ENCODE data around the gene HOXC11. TPM values are rescaled to one million over a fixed set of nuclear protein-coding genes. Genes with fewer than 3 reads are reported as not detected.

Gene HOXC11
- total RNA-seq, 4 donors from 2014 or later: 0.69 to 3.3 TPM; not detected in 2

- Histone ChIP-seq H3K4me1 (peaks cover 0 to 4% of the 10 kb centered on the region in 2 donors), H3K27ac (no peak overlapping the region), H3K9me3 (no peaks in the 10 kb centered on the region), H3K36me3 (no peaks in the 10 kb centered on the region), H3K4me3 (no peak overlapping the region), H3K27me3 (peaks cover 19 to 88% of the 10 kb centered on the region in 2 donors)
- intact Hi-C loops (cut with DNase I; ENCODE audit: low total_unique reads): no loop called here
- no peak for DNase-seq
- TF ChIP-seq CTCF (IDR thresholded peaks at IDR 0.05): no peak
- no peak for TF ChIP-seq POLR2A (IDR thresholded peaks at IDR 0.05)
These were observed 1.8 kb upstream of the HOXC11 start for GRCh38 chr12:53971129-53971528.

GRCh38 chr12:53971686-53972085 lies 1.2 kb upstream of the HOXC11 start:
- DNase-seq: no peak
- Histone ChIP-seq H3K9me3 (no peaks in the 10 kb centered on the region), H3K4me3 (no peak overlapping the region), H3K4me1 (peaks cover 0 to 4% of the 10 kb centered on the region in 2 donors), H3K36me3 (no peaks in the 10 kb centered on the region), H3K27me3 (peaks cover 22 to 88% of the 10 kb centered on the region in 2 donors), H3K27ac (no peak overlapping the region)
- TF ChIP-seq CTCF (IDR thresholded peaks at IDR 0.05) (no peak), POLR2A (IDR thresholded peaks at IDR 0.05) (no peak)
- intact Hi-C loops (cut with DNase I; ENCODE audit: low total_unique reads): no loop called here

- no peak for DNase-seq
- Histone ChIP-seq H3K4me3 (no peak overlapping the region), H3K27me3 (peaks cover 22 to 88% of the 10 kb centered on the region in 2 donors)
These were observed 699 bp upstream of the HOXC11 start for GRCh38 chr12:53972152-53972702.

GRCh38 chr12:53973236-53974042 lies 513 bp downstream of the HOXC11 start:
- intact Hi-C loops (cut with DNase I; ENCODE audit: low total_unique reads): no loop called here
- no peak for DNase-seq
- Histone ChIP-seq H3K4me3 (peak overlapping the region in 1 of 2 donors; percentile 33), H3K27me3 (peaks cover 31 to 86% of the 10 kb centered on the region in 2 donors), H3K36me3 (no peaks in the 10 kb centered on the region), H3K9me3 (no peaks in the 10 kb centered on the region), H3K27ac (peak overlapping the region in 1 of 2 donors; percentile 38), H3K4me1 (peaks cover 0 to 4% of the 10 kb centered on the region in 2 donors)
- TF ChIP-seq POLR2A (IDR thresholded peaks at IDR 0.05) (peak in 1 of 2 donors; percentile 34), CTCF (IDR thresholded peaks at IDR 0.05) (no peak)

More at GRCh38 chr12:53972152-53972702, 699 bp upstream of the HOXC11 start:
- intact Hi-C loops (cut with DNase I; ENCODE audit: low total_unique reads): no loop called here
- Histone ChIP-seq H3K4me1 (peaks cover 0 to 4% of the 10 kb centered on the region in 2 donors), H3K36me3 (no peaks in the 10 kb centered on the region), H3K9me3 (no peaks in the 10 kb centered on the region), H3K27ac (no peak overlapping the region)
- TF ChIP-seq CTCF (IDR thresholded peaks at IDR 0.05): no peak
- no peak for TF ChIP-seq POLR2A (IDR thresholded peaks at IDR 0.05)
